ENCODE data around the gene SLC35E4.
A peak's percentile ranks its signal among the peaks of the same experiment; 100 is the strongest.

DNA sequence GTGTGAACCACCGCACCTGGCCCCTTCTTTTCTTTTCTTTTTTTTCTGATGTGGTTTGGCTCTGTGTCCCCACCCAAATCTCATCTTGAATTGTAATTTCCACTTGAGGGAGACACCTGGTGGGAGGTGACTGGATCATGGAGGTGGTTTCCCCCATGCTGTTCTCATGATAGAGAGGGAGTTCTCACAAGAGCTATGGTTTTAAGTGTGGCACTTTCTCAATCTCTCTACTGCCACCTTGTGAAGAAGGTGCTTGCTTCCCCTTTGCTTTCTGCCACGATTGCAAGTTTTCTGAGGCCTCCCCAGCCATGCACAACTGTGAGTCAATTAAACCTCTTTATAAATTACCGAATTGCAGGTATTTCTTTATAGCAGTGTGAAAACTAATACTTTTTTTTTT lies 33.5 kb upstream of the SLC35E4 start:
- TF ChIP-seq, protein P1, sequence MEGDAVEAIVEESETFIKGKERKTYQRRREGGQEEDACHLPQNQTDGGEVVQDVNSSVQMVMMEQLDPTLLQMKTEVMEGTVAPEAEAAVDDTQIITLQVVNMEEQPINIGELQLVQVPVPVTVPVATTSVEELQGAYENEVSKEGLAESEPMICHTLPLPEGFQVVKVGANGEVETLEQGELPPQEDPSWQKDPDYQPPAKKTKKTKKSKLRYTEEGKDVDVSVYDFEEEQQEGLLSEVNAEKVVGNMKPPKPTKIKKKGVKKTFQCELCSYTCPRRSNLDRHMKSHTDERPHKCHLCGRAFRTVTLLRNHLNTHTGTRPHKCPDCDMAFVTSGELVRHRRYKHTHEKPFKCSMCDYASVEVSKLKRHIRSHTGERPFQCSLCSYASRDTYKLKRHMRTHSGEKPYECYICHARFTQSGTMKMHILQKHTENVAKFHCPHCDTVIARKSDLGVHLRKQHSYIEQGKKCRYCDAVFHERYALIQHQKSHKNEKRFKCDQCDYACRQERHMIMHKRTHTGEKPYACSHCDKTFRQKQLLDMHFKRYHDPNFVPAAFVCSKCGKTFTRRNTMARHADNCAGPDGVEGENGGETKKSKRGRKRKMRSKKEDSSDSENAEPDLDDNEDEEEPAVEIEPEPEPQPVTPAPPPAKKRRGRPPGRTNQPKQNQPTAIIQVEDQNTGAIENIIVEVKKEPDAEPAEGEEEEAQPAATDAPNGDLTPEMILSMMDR (IDR thresholded peaks at IDR 0.05) = peak in 4 of 6 experiments; percentile 24 to 64 (median 60)
- TF ChIP-seq POLR2A (IDR thresholded peaks at IDR 0.05) = no peak
